ENCODE data around the gene DHX38. TPM values are rescaled to one million over a fixed set of nuclear protein-coding genes. Genes with fewer than 3 reads are reported as not detected.

Gene DHX38
- total RNA-seq, 1 donor from 2014 or later = 43.1 TPM

- ATAC-seq = no peak
- no peak for DNase-seq
- intact Hi-C loops (cut with micrococcal nuclease) = no loop called here
Measured at GRCh38 chr16:72138064-72138572, 44.5 kb downstream of the DHX38 start.

DNA sequence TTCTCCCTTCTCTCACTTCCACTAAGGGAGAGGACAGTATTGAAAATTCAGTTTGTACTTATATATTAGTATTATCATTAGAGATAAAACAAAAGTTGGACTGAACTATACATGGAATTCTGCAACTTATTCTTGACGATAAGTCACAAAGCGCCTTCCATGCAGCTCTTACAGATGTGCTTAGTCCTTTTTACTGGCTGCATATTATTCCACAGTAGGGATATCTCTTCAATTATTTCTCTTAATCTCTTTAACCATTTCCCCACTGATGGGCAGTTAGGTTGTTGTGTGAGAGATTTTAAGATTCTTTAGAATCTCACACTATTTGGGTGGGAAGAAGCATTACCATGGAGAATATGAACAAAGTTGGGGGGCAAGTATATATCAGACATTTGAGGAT, 46.3 kb downstream of the DHX38 start:
- intact Hi-C loops (cut with micrococcal nuclease) = no loop called here
- no peak for ATAC-seq
- no peak for DNase-seq

- intact Hi-C loops (cut with micrococcal nuclease) = no loop called here
Measured at GRCh38 chr16:72142476-72142875, 48.8 kb downstream of the DHX38 start.

GRCh38 chr16:72149676-72150464, 56.2 kb downstream of the DHX38 start:
- intact Hi-C loops (cut with micrococcal nuclease) = no loop called here
- no peak for DNase-seq
- no peak for ATAC-seq

More at GRCh38 chr16:72142476-72142875, 48.8 kb downstream of the DHX38 start:
- DNase-seq (no peak), ATAC-seq (no peak)

GRCh38 chr16:72159386-72159785, 65.7 kb downstream of the DHX38 start:
- ATAC-seq (no peak), DNase-seq (no peak)
- intact Hi-C loops (cut with micrococcal nuclease) = no loop called here

GRCh38 chr16:72159801-72160200, 66.2 kb downstream of the DHX38 start:
- intact Hi-C loops (cut with micrococcal nuclease) = no loop called here
- no peak for ATAC-seq

DNA sequence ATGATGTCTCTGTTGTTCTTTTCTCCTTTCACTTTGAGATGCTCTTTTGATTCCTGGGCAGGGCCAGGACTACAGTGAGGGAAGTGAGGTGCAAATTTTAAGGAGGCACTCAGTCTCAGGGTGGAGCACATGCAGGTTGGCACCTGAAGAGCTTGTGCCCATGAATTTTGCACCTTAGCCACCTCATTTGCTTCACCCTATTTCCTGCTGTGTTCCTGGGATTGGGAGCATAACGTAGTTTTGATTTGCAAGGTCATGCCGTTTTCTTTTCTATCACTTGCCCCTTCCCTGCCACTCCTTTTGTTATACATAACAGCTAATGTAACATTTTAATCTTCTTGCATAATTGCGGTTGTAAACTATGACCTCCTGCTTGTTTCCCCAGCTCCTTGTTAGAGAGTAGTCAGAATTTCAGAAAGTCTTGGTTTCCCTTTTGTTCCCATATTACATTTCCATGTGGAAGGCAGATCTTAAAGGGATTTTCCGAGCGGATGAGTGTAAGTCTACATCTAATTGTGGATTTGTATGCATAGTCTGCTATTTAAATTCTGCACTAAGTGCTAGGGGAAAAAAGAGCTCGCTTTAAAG, 68.6 kb downstream of the DHX38 start:
- no peak for ATAC-seq
- DNase-seq = no peak
- intact Hi-C loops (cut with micrococcal nuclease) = no loop called here

More at GRCh38 chr16:72159801-72160200, 66.2 kb downstream of the DHX38 start:
- no peak for DNase-seq

Other genes with a start within 250 kb of the DHX38 start
- gene ATXN1L, start 247.9 kb upstream of the DHX38 start, total RNA-seq = 14.4 TPM
- 3.2 TPM for gene ZNF821, start 209.7 kb upstream of the DHX38 start, total RNA-seq
- 110 TPM for gene IST1, start 198.3 kb upstream of the DHX38 start, total RNA-seq
- 0.22 TPM for gene PKD1L3, start 93.4 kb upstream of the DHX38 start, total RNA-seq
- gene DHODH, start 85.1 kb upstream of the DHX38 start, total RNA-seq = 6.1 TPM
- 80.3 TPM for gene HP, start 39.3 kb upstream of the DHX38 start, total RNA-seq
- gene HPR, start 30.6 kb upstream of the DHX38 start, total RNA-seq = 94.9 TPM
- 5.4 TPM for gene TXNL4B, start 227 bp upstream of the DHX38 start, total RNA-seq
- gene PMFBP1, start 78.3 kb downstream of the DHX38 start, total RNA-seq = not detected